Endodermal cell (in vitro differentiated cells): ENCODE data around the gene FGD6. TPM values are rescaled to one million over a fixed set of nuclear protein-coding genes. Genes with fewer than 3 reads are reported as not detected.

ENCODE experiments used
- DNase-seq: peaks from one replicate; pipeline ENCODE4 v3.0.0-alpha.2; 2017
- H3K27ac ChIP-seq: 2 replicates; pipeline ENCODE4 v1.5.1; 2013; ENCODE audit warnings: mild to moderate bottlenecking, low read depth, low read length, moderate library complexity
- H3K27me3 ChIP-seq: 2 replicates; pipeline ENCODE4 v1.6.1; 2013; ENCODE audit warnings: mild to moderate bottlenecking, low read length, moderate library complexity; ENCODE audit not compliant: insufficient read depth, control insufficient read depth, poor library complexity, severe bottlenecking
- H3K36me3 ChIP-seq: 2 replicates; pipeline ENCODE4 v1.7.0; 2013; ENCODE audit warnings: mild to moderate bottlenecking, low read length, moderate library complexity; ENCODE audit not compliant: control insufficient read depth, insufficient read depth
- H3K4me1 ChIP-seq: one replicate; pipeline ENCODE4 v1.7.0; 2013; ENCODE audit warnings: low read length; ENCODE audit not compliant: control insufficient read depth, insufficient read depth
- H3K4me3 ChIP-seq: 2 replicates; pipeline ENCODE4 v1.5.1; 2013; ENCODE audit warnings: mild to moderate bottlenecking, low read length, moderate library complexity
- H3K9ac ChIP-seq: 2 replicates; pipeline ENCODE4 v1.6.1; 2013; ENCODE audit warnings: mild to moderate bottlenecking, low read length, moderate library complexity; ENCODE audit not compliant: poor library complexity, severe bottlenecking; ENCODE audit errors: extremely low read depth
- H3K9me3 ChIP-seq: 2 replicates; pipeline ENCODE4 v1.6.1; 2013; ENCODE audit warnings: mild to moderate bottlenecking, low read length, moderate library complexity; ENCODE audit not compliant: control insufficient read depth
- H3K27ac Mint-ChIP-seq: 2 replicates; pipeline ENCODE4 v1.8.0; 2020; ENCODE audit warnings: mixed read lengths
- H3K27me3 Mint-ChIP-seq: 2 replicates; pipeline ENCODE4 v1.8.0; 2021; ENCODE audit warnings: mild to moderate bottlenecking, mixed read lengths; ENCODE audit not compliant: insufficient read depth
- H3K36me3 Mint-ChIP-seq: 2 replicates; pipeline ENCODE4 v1.8.0; 2020; ENCODE audit warnings: low read depth, mixed read lengths
- H3K4me1 Mint-ChIP-seq: 2 replicates; pipeline ENCODE4 v1.8.0; 2020; ENCODE audit warnings: mixed read lengths
- H3K4me3 Mint-ChIP-seq: 2 replicates; pipeline ENCODE4 v1.8.0; 2020; ENCODE audit warnings: mild to moderate bottlenecking, moderate library complexity, mixed read lengths
- H3K9me3 Mint-ChIP-seq: 2 replicates; pipeline ENCODE4 v1.8.0; 2020; ENCODE audit warnings: mild to moderate bottlenecking, mixed read lengths
- CTCF ChIP-seq: fragments of 200-600 bp; sonication (generic); conservative IDR thresholded peaks from 2 replicates; pipeline ENCODE4 v1.5.0; 2021; ENCODE audit warnings: antibody characterized with exemption, mild to moderate bottlenecking
- WGBS, 2 experiments: methylation state at CpG; one replicate each; pipeline versions ENCODE4 v1.1.5 to v1.1.7; 2013; ENCODE audit warnings: missing lambda C conversion rate in 2 of 2, mixed read lengths in 1 of 2; ENCODE audit not compliant: insufficient coverage in 1 of 2, insufficient read length in 1 of 2; 5-methylcytosine and 5-hydroxymethylcytosine counted together
- total RNA-seq, 2 donors: library from RNA; stranded (reverse); fragmentation: NEBNext Ultra II Directional in 1 of 2; extraction: Animal tissue kit (Norgen Biotek cat#: 25700) in 1 of 2; gene quantifications; 2 replicates in 1 of 2; 3 replicates in 1 of 2; pipeline ENCODE4 v1.2.1, GENCODE V29; 2021

The FGD6 gene
- total RNA-seq, 2 donors from 2014 or later, result 95.3 to 124 TPM

DNA sequence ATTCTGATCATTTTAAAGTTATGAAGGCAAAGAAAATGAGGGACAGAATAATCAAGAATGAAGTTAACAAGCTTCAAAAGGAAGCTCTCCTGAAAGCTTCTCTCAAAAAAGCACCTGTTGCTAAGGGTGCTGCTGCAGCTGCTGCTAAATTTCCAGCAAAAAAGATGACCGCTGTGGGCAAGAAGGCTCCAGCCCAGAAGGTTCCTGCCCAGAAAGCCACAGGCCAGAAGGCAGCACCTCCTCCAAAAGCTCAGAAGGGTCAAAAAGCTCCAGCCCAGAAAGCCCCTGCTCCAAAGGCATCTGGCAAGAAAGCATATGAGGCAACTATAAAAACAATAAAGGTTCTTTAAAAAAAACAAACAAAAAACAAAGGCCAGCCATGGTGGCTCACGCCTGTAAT lies 91.2 kb downstream of the FGD6 start:
- no peak overlapping the region for H3K27ac Mint-ChIP-seq
- peaks cover 60% of the 10 kb centered on the region for H3K36me3 Mint-ChIP-seq
- H3K4me1 Mint-ChIP-seq, result peaks cover 4% of the 10 kb centered on the region
- H3K27ac ChIP-seq, result no peak overlapping the region
- H3K27me3 Mint-ChIP-seq, result no peaks in the 10 kb centered on the region
- peaks cover 10% of the 10 kb centered on the region for H3K9me3 ChIP-seq
- H3K9ac ChIP-seq, result no peak overlapping the region
- H3K36me3 ChIP-seq, result peaks cover 63% of the 10 kb centered on the region
- H3K4me1 ChIP-seq, result no peaks in the 10 kb centered on the region
- H3K4me3 ChIP-seq, result no peak overlapping the region
- WGBS, 2 experiments, result 71 to 96% methylated on average over 1 to 2 of the region's 2 CpGs
- H3K4me3 Mint-ChIP-seq, result no peak overlapping the region
- no peak for TF ChIP-seq CTCF
- no peaks in the 10 kb centered on the region for H3K27me3 ChIP-seq
- no peak for DNase-seq
- no peaks in the 10 kb centered on the region for H3K9me3 Mint-ChIP-seq

DNA sequence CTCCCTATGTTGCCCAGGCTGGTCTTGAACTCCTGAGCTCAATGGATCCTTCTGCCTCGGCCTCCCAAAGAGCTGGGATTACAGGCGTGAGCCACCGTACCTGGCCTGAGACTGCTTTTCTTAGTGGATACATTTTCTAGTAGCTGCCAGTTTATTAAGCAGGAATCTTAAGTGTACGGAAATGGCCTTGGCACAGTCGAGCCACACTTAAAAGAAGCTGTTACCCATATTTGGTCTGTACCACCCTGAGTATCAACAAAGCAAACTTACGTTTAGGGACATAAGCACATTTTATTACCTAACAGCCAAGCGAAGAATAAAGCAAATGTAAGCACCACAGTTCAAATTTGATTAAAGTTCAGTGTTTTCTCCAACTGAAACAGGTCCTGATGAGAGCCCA lies 93.2 kb downstream of the FGD6 start:
- Mint-ChIP-seq H3K4me3 (no peak overlapping the region), H3K27ac (no peak overlapping the region), H3K4me1 (peaks cover 4% of the 10 kb centered on the region), H3K9me3 (no peaks in the 10 kb centered on the region), H3K27me3 (no peaks in the 10 kb centered on the region), H3K36me3 (peaks cover 60% of the 10 kb centered on the region)
- Histone ChIP-seq H3K4me1 (no peaks in the 10 kb centered on the region), H3K9ac (no peak overlapping the region), H3K36me3 (peaks cover 69% of the 10 kb centered on the region), H3K9me3 (peaks cover 10% of the 10 kb centered on the region), H3K4me3 (no peak overlapping the region), H3K27me3 (no peaks in the 10 kb centered on the region), H3K27ac (no peak overlapping the region)
- TF ChIP-seq CTCF, result no peak
- DNase-seq, result no peak
- 96 to 99% methylated on average over 6 to 7 of the region's 7 CpGs for WGBS, 2 experiments

- H3K4me3 ChIP-seq, result no peak overlapping the region
- no peak overlapping the region for H3K27ac Mint-ChIP-seq
- no peak overlapping the region for H3K27ac ChIP-seq
These were observed 98.5 kb downstream of the FGD6 start for GRCh38 chr12:95118788-95119179.

More at GRCh38 chr12:95118788-95119179, 98.5 kb downstream of the FGD6 start:
- Histone ChIP-seq H3K36me3 (peaks cover 62% of the 10 kb centered on the region), H3K9ac (no peak overlapping the region), H3K27me3 (no peaks in the 10 kb centered on the region), H3K4me1 (no peaks in the 10 kb centered on the region), H3K9me3 (no peaks in the 10 kb centered on the region)
- Mint-ChIP-seq H3K27me3 (no peaks in the 10 kb centered on the region), H3K9me3 (no peaks in the 10 kb centered on the region), H3K36me3 (peaks cover 49% of the 10 kb centered on the region), H3K4me3 (no peak overlapping the region), H3K4me1 (peaks cover 5% of the 10 kb centered on the region)
- TF ChIP-seq CTCF, result no peak
- DNase-seq, result no peak
- 96 to 100% methylated on average over 1 to 3 of the region's 3 CpGs for WGBS, 2 experiments
